COLO668 (cell line): Measurements from ENCODE around the gene ANP32D.
"Not testable (repeated sequence)": the region's sequence is repeated elsewhere in the genome, so short reads cannot be mapped to it uniquely, and the experiment has no call there.

Experiments
- DNase-seq: peaks from one replicate; lab custom pipeline; 2025; ENCODE audit not compliant: unreplicated experiment; lab: John Stamatoyannopoulos, UW

The ANP32D gene

DNA sequence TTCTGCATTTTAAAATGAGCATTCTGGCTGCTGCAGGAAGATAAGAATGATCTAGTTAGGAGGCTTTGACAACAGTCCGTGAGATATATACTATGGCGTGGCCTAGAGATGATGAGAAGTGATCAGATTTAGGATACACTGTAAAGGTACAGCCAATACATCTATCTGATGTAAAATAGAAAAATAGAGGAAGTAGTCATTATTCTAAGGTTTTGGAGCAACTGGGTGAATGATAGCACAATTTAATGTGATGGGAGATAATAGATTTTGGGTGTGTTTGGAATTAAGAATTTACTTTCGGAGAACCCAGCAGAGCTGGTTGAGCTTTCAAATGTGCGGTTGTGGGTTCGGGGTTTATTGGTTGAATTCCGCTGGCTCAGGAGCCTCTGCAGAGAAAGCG lies at the start of gene ANP32D:
Gene ANP32D (plus strand): TSS at position 301 of the 400 bp plus-strand sequence. CDS start 106 bp downstream, outside the sequence.
- DNase-seq: no peak

DNA sequence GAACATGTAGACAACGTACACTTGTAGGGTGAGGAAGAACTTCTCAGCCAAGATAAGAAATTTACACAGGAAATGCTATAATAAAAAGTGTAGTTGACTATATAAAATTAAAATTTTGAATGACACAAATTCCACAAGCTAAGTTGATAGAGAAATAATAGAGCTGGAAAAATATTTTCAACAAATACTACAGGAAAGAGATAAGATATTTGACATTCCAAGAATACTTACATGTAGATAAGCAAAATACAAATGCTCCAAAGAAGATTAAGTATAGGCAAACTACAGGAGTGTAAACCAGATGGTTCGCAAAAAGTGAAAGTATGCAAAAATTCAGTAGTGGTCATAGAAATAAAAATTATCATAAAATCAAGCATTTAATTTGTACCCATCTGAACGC lies 49.2 kb upstream of the ANP32D start:
- no peak for DNase-seq

DNA sequence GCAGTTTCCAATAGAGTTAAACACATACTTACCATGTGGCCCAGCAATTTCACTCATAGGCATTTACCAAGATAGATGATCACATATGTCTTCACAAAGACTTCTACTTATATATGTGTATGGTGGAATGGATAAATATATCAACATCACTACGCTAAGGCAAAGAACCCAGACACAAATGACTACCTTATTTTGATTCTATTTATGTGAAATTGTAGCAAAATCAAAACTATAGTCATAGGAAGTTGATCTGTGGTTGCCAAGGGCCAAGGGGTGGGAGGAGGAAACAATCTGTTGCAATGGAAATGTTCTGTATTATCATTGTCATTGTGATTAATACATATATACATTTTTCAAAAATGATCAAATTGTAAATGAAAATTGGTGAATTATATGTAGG lies 47.7 kb upstream of the ANP32D start:
- no peak for DNase-seq

DNA sequence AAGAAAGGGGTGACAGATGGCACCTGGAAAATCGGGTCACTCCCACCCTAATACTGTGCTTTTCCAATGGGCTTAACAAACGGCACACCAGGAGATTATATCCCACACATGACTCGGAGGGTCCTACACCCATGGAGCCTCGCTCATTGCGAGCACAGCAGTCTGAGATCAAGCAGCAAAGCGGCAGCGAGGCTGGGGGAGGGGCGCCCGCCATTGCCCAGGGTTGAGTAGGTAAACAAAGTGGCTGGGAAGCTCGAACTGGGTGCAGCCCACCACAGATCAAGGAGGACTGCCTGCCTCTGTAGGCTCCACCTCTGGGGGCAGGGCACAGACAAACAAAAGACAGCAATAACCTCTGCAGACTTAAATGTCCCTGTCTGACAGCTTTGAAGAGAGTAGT lies 38.3 kb upstream of the ANP32D start:
- not testable (repeated sequence) for DNase-seq

DNA sequence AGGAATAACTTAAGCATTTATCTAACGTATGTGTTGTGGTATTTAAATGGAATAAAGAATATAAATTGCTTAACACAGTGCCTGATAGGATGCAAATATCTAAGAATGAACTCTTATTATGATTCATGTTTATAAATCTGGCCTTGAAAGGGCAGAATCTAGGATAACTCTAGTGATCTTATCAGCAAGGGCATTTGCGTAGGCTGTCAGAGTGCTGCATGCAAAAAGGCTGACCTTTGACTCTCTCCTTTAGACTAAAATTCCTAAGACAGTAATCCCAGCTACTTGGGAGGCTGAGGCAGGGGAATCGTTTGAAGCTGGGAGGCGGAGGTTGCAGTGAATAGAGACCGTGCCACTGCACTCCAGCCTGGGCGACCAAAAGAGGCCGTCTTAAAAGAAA lies 31.3 kb upstream of the ANP32D start:
- DNase-seq: no peak

DNA sequence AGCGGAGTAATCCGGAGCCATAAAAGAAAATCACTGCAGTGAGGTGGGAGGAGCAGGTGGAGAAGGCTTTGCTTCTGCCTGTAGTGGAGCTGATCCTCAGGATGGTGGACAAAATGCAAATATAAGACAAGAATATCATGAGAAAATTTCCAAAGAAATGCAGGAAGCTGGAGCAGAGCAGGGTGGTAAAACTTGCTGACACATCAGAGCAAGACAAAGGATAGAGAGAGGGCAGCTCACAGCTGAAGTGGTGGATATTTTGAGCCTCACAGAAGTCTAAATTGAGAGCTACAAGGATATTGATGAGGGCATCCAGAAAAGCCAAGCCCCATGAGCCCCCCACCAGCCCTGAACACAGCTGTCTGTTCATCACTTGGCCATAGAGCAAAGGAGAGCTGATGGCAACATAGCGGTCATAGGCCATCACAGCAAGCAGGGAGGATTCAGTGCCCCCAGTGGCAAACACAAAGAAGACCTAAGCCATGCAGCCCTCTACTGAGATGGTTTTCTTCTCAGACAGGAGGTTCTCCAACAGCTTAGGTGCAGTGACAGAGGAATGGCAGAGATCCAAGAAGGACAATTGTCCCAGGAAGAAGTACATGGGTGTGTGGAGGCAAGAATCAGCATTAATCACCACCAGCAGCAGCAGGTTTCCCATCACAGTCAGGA lies 30.0 kb upstream of the ANP32D start:
- DNase-seq: no peak

DNA sequence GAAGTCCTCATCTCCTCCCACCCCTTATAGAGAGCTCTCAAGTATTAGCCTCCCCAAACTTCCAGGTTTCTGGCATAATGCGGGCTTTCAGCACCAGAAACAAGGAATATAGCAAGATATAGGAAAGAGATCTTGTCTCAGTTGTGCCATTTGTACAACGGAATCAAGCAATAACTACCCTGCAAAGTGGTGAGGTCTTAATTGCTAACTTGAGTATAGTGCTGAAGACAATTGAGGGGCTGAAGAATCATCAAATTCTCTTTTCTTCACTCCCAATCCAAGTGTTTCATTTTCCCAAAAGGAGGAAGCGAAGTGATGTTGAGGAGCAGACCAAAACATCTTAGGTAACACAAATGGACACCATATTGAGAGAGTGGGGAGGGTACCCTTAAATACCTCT lies 26.8 kb upstream of the ANP32D start:
- DNase-seq: no peak

DNA sequence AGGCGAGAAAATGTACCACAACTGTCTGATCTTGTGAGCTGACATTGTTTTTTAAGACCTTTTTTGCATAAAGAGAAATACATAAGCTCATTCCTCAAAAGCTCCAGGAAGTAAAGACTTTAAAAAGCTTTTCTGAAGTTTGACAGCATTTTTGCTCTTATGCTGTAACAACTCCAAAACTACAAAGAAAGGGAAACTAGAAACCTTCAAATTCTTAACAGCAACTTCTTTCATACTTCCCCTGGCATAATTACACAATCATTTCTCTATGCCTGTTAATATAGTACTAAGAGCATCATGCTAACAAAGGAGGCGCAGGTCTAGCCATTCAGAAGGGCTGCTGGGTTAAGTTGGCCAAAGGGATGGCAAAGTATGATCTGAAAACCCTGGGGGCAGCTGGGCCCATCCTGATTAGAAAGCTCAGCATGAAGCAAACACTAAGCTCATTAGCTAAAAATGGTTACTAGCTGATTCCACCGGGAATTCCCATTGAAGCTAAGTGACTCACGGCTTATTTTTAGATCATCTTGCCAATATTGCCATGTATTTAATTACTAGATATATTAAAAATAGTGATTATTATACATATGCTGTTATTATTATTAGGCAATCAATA lies 26.1 kb upstream of the ANP32D start:
- no peak for DNase-seq

DNA sequence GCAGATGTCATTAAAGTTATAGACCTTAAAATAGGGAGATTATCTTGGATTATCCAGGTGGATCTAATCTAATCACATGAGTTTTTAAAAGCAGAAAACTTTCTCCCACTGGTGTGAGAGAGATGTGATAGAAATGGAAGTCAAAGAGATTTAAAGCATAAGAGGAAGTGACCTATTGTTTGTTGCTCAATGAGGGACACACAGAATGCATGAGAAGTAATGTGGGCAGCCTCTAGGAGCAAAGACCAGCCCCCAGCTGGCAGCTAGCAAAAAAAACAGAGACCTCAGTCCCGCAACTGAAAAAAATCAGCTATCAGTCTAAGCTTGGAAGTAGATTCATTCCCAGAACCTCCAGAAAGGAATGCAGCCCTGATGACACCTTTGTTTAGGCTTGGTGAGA lies 24.6 kb upstream of the ANP32D start:
- DNase-seq: no peak

DNA sequence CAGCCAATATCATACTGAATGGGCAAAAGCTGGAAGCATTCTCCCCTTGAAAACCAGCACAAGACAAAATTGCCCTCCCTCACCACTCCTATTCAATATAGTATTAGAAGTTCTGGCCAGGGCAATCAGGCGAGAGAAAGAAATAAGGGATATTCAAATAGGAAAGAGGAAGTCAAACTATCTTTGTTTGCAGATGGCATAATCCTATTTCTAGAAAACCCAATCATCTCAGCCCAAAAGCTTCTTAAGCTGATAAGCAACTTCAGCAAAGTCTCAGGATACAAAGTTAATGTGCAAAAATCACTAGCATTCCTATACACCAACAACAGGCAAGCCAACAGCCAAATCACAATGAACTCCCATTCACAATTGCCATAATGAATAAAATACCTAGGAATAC lies 21.0 kb upstream of the ANP32D start:
- DNase-seq: no peak

DNA sequence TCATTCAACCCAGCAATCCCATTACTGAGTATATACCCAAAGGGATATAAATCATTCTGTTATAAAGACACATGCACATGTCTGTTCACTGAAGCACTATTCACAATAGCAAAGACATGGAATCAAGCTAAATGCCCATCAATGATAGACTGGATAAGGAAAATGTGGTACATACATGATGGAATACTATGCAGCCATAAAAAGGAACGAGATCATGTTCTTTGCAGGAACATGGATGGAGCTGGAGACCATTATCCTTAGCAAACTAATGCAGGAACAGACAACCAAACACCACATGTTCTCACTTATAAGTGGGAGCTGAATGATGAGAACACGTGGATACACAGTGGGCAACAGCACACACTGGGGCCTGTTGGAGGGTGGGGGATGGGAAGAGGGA lies 19.4 kb upstream of the ANP32D start:
- not testable (repeated sequence) for DNase-seq

DNA sequence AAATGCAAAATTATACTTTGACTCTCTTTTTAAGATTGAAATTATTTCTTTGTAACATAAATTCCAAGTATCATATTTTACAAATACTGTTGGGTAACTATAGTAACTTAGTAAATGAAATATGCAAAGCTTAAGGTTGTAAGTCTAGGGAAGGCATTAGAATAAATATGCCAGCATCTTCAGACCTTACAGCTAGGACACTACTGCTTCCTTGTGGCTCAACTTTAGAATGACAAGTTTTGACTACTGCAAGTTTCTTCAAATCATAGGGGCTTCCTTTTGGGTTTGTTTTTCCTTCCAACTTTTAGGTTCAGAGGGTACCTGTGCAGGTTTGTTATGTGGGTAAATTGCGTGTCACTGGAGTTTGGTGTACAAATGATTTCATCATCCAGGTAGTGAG lies 17.7 kb upstream of the ANP32D start:
- no peak for DNase-seq

DNA sequence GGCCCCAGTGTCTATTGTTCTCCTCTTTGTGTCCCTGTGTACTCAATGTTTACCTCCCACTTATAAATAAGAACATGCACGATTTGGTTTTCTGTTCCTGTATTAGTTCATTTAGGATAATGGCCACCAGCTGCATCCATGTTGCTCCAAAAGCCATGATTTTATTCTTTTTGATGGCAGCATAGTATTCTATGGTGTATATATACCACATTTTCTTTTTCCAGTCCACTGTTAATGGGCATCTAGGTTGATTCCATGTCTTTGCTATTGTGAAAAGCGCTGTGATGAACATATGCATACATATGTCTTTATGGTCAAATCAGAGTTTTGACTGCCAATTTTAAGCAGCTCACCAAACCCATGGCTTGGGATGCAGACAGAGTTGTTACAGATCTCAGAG lies 17.2 kb upstream of the ANP32D start:
- DNase-seq: no peak

DNA sequence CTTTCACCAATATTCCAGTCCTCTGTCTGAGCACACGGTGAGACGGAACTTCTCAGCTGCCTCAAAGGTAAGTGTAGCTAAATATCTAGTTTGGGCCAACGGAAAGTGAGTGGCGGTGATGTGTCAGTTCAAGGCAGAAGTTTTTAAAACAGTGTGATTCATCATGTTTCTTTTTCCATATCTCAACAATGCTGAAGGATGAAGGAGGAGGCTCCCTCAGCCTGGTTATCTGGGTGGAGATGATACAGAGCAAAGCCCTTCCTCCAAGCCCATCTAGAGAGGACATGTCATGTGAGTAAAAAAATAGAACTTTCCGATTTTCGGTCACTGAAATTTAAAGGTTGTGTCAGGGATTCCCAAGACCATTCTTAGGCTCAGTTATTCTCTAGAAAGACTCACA lies 13.1 kb upstream of the ANP32D start:
- no peak for DNase-seq

DNA sequence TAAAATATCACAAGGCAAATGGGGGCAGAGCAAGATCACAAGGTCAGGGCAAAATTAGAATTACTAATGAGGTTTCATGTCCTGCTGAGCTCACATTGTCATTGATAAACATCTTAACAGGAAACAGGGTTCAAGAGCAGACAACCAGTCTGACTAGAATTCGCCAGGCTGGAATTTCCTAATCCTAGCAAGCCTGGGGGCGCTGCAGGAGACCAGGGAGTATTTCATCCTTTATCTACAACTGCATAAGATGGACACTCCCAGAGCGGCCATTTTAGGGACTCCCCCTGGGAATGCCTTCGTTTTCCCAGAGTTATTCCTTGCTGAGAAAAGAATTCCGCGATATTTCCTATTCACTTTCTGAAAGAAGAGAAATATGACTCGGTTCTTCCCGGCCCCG lies 3.3 kb upstream of the ANP32D start:
- DNase-seq: not testable (repeated sequence)

DNA sequence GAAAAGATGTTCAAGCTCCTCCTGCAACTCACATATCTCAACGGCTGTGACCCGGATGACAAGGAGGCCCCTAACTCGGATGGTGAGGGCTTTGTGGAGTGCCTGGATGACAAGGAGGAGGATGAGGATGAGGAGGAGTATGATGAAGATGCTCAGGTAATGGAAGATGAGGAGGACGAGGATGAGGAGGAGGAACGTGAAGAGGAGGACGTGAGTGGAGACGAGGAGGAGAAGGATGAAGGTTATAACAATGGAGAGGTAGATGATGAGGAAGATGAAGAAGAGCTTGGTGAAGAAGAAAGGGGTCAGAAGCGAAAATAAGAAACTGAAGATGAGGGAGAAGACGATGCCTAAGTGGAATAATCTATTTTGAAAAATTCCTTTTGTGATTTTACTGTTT lies 702 bp downstream of the ANP32D start:
- no peak for DNase-seq

DNA sequence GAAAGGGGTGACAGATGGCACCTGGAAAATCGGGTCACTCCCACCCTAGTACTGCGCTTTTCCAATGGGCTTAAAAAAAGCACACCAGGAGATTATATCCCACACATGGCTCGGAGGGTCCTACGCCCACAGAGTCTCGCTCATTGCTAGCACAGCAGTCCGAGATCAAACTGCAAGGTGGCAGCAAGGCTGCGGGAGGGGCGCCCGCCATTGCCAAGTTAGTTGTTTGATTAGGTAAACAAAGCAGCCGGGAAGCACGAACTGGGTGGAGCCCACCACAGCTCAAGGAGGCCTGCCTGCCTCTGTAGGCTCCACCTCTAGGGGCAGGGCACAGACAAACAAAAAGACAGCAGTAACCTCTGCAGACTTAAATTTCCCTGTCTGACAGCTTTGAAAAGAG lies 2.1 kb downstream of the ANP32D start:
- not testable (repeated sequence) for DNase-seq

DNA sequence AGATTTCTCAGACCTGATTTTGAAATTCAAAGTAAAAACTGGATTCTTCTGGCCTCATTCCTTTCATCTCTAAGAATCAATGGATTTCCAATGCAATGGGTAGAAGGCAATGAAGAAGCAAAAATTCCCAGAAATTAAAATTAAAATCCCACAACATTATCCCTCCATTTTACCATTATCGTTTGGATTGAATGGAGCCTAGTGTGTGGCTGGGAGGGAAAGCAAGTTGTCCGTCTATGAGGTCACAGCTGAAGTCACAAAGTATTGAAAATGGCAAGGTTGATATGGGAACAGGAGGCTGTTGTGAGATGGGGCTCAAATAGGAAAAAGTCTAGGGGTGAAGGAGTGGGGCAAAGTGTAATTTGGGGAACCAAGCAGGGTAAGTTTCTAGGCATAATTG lies 9.8 kb downstream of the ANP32D start, which contains the start of gene C12orf54:
Gene C12orf54 (plus strand): TSS at position 301 of the 400 bp plus-strand sequence. CDS start 799 bp downstream, outside the sequence.
- no peak for DNase-seq

DNA sequence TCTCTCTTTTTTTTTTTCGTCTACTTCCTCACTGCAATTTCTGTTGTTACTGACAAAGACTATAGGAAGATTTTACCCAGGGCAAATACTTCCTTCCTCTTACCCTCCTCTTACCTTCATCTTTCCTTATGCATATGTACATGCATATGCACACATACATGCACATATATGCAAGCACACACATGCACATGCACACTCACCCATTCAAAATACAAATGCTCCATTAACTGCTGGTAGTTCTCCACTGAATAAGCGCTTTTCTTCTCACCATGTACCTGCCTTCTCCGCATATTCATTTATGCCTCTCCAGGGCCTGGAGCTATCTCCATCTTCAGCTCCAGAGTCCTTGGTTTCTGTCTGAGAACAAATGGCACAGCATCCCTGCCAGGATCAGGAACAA lies 10.6 kb downstream of the ANP32D start:
- no peak for DNase-seq

DNA sequence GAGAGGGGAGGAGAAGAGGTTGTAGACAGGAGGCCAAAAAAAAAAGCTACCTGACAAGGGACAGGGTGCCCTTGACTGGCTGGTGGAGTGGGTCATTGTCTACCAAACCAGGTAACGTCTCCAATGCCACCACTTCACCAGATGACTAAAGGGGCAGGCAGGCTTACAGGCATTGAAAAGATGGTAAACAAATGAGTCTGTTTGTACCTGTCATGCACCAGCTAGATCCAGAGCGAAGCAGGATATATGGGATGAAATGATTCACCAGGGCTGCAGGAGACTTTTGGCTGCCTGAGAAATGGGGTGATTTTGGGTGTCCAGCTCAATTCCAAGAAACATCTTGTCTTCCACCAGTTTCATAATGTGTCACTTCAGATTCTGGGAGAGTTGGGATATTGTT lies 13.9 kb downstream of the ANP32D start:
- no peak for DNase-seq

DNA sequence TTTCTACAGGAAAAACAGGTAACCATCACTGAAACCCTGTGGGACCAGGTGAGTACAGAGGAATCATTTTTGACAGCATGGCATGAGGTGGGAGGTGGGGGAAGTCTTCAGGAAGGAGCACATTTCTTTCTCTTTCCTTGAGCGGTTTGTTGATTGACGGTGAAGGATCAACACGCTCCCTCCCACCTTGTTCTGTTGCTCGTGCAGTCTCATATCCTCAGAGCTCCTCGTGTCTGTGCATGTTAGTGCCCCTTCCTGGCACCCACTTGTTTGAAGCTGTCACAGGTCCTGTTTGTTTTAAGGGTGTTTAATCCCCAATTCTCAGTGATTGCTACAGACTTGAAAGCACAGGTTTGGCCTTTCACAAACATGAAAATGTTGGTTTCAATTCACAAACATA lies 14.3 kb downstream of the ANP32D start:
- DNase-seq: no peak

DNA sequence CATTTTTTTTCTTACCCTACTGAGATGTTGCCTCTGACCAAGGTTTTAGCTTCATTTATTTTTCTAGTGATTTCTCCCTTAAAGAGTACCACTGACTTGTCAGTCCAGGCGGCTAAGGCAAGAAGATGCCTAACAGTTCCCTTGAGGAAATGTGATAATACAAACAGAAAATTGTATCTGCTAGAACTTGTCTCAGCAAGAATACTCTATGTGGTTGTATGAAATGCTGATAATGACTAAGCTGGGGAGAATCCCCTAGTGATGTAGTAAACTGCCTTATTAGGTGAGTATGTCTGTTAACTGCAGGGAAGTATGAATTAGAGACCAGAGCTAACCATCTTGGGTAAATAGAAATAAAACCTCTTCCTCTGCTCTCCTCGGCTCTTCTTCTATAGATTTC lies 16.7 kb downstream of the ANP32D start:
- no peak for DNase-seq

DNA sequence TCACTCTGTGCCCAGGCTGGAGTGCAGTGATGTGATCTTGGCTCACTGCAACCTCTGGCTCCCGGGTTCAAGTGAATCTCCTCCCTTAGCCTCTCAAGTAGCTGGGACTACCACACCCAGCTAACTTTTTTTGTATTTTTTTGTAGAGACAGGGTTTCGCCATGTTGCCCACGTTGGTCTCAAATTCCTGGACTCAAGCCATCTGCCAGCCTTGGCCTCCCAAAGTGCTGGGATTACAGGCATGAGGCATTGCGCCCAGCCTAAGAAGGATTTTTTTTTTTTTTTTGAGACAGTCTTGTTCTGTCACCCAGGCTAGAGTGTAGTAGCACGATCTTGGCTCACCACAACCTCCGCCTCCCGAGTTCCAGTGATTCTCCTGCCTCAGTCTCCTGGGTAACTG lies 17.1 kb downstream of the ANP32D start:
- DNase-seq: not testable (repeated sequence)
